Gastroesophageal sphincter (tissue), 4 donors: Measurements from ENCODE around the gene MAU2. TPM values are rescaled to one million over a fixed set of nuclear protein-coding genes. Genes with fewer than 3 reads are reported as not detected.

Experiments
- ATAC-seq: fragments of 150-250 bp; one replicate; pipeline ENCODE4 v1.9.1; 2016; ENCODE audit warnings: mild to moderate bottlenecking, moderate library complexity
- H3K27ac ChIP-seq, 4 donors: fragments of 200-600 bp; sonication (generic) in 3 of 4; 1 replicate in 3 of 4; 2 replicates in 1 of 4; pipeline ENCODE4 v1.5.1; 2016 to 2019
- H3K27me3 ChIP-seq: fragments of 200-600 bp; sonication (generic); one replicate; pipeline ENCODE4 v1.5.1; 2019
- H3K36me3 ChIP-seq, 2 donors: fragments of 200-600 bp; sonication (generic); one replicate each; pipeline ENCODE4 v1.5.1; 2019; ENCODE audit warnings: control low read depth in 1 of 2
- H3K4me1 ChIP-seq, 3 donors: fragments of 200-600 bp; sonication (generic); 1 replicate in 2 of 3; 2 replicates in 1 of 3; pipeline ENCODE4 v1.5.1; 2016 to 2019; ENCODE audit warnings: control low read depth in 2 of 3
- H3K4me3 ChIP-seq, 2 donors: fragments of 200-600 bp; sonication (generic); one replicate each; pipeline ENCODE4 v1.5.1; 2019; ENCODE audit warnings: mild to moderate bottlenecking in 1 of 2, moderate library complexity in 1 of 2
- H3K9me3 ChIP-seq, 3 donors: fragments of 200-600 bp; sonication (generic); one replicate each; pipeline ENCODE4 v1.5.1; 2017 to 2019; ENCODE audit warnings: control low read depth in 2 of 3
- EP300 ChIP-seq: sonication (generic); formaldehyde crosslinking; IDR thresholded peaks from one replicate; pipeline ENCODE4 v1.6.1; 2017; ENCODE audit warnings: antibody characterized with exemption, mild to moderate bottlenecking
- POLR2A ChIP-seq, 2 donors: fragments of 450-650 bp; IDR thresholded peaks; one replicate each; pipeline ENCODE4 v1.6.1; 2017; ENCODE audit warnings: antibody characterized with exemption in 2 of 2, mild to moderate bottlenecking in 2 of 2, moderate library complexity in 1 of 2
- POLR2AphosphoS5 ChIP-seq: sonication (generic); formaldehyde crosslinking; IDR thresholded peaks from one replicate; pipeline ENCODE4 v1.6.1; 2017; ENCODE audit warnings: antibody characterized with exemption
- WGBS, 2 donors: methylation state at CpG; one replicate each; pipeline ENCODE4 v1.1.5; 2018; ENCODE audit warnings: low coverage in 1 of 2; 5-methylcytosine and 5-hydroxymethylcytosine counted together
- total RNA-seq, 4 donors: library from RNA; depleted of rRNA; stranded (reverse); fragments of >200 nt; gene quantifications; one replicate each; pipeline ENCODE4 v1.1.0, GENCODE V29; 2016
- TF ChIP-seq, protein P1 (sequence below), 4 experiments: fragments of 200-600 bp in 2 of 4; fragments of 450-650 bp in 2 of 4; sonication (generic) in 1 of 4; IDR thresholded peaks; one replicate each; pipeline ENCODE4 v1.5.1; 2017 to 2019; ENCODE audit warnings: antibody characterized with exemption in 4 of 4, mild to moderate bottlenecking in 2 of 4, moderate library complexity in 2 of 4

The MAU2 gene, protein sequence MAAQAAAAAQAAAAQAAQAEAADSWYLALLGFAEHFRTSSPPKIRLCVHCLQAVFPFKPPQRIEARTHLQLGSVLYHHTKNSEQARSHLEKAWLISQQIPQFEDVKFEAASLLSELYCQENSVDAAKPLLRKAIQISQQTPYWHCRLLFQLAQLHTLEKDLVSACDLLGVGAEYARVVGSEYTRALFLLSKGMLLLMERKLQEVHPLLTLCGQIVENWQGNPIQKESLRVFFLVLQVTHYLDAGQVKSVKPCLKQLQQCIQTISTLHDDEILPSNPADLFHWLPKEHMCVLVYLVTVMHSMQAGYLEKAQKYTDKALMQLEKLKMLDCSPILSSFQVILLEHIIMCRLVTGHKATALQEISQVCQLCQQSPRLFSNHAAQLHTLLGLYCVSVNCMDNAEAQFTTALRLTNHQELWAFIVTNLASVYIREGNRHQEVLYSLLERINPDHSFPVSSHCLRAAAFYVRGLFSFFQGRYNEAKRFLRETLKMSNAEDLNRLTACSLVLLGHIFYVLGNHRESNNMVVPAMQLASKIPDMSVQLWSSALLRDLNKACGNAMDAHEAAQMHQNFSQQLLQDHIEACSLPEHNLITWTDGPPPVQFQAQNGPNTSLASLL
- total RNA-seq, result 10 to 100 TPM; 17.9 to 46.5 (median 39.0) TPM

DNA sequence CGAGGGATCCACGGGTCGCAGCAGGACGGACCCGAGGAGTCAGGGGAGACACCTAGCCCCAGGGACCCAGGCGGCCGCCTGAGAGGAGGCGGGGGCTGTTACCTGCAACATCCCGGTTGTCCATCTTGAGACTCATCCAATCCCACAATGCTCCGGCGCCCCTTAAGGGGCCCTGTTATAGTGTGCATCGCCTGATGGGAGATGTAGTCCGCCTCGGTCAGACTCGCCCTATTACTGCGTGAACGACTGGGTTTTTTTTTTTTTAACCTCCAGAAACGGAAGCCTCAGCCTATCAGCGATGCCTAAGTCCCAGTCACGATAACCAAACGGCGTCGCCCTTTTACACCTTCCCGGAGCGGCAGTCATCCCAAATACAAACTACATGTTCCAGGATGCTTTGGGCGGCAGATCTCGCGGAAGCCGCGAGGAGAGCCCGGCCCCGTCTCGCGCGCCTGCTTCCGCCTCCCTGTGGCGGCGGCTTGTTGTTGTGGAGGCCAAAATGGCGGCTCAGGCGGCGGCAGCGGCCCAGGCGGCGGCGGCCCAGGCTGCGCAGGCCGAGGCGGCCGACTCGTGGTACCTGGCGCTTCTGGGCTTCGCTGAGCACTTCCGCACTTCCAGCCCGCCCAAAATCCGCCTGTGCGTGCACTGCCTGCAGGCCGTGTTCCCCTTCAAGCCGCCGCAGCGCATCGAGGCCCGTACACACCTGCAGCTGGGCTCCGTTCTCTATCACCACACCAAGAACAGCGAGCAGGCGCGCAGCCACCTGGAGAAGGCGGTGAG, at the start of gene MAU2, which contains the start of gene SUGP1:
Gene MAU2 (plus strand): TSS at position 469 of the 780 bp plus-strand sequence. CDS start 31 bp downstream, at position 500.
Gene SUGP1 (minus strand): TSS at position 149 of the 780 bp plus-strand sequence. CDS start 13 bp downstream, at position 136.
- H3K27ac ChIP-seq, result peak within 1 kb of the TSS; percentile 77 to 94 (median 91)
- WGBS, 2 donors, result no CpG with 5 or more reads among the region's 67 CpGs
- peaks cover 0 to 38% of the 10 kb centered on the region in 2 donors for H3K36me3 ChIP-seq
- no peaks in the 10 kb centered on the region for H3K9me3 ChIP-seq
- H3K4me3 ChIP-seq, result peak within 1 kb of the TSS; percentile 86 to 99
- peaks cover 0 to 52% (median 28%) of the 10 kb centered on the region in 3 donors for H3K4me1 ChIP-seq
- TF ChIP-seq EP300, result no peak
- peak; percentile 20 to 41 for TF ChIP-seq POLR2A (IDR thresholded peaks at IDR 0.05)
- peak; percentile 16 for TF ChIP-seq POLR2AphosphoS5
- TF ChIP-seq, protein P1, sequence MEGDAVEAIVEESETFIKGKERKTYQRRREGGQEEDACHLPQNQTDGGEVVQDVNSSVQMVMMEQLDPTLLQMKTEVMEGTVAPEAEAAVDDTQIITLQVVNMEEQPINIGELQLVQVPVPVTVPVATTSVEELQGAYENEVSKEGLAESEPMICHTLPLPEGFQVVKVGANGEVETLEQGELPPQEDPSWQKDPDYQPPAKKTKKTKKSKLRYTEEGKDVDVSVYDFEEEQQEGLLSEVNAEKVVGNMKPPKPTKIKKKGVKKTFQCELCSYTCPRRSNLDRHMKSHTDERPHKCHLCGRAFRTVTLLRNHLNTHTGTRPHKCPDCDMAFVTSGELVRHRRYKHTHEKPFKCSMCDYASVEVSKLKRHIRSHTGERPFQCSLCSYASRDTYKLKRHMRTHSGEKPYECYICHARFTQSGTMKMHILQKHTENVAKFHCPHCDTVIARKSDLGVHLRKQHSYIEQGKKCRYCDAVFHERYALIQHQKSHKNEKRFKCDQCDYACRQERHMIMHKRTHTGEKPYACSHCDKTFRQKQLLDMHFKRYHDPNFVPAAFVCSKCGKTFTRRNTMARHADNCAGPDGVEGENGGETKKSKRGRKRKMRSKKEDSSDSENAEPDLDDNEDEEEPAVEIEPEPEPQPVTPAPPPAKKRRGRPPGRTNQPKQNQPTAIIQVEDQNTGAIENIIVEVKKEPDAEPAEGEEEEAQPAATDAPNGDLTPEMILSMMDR (IDR thresholded peaks at IDR 0.05), result peak in 3 of 4 experiments; percentile 56 to 66 (median 56)
- peak; percentile 97 for ATAC-seq
- H3K27me3 ChIP-seq, result no peaks in the 10 kb centered on the region

DNA sequence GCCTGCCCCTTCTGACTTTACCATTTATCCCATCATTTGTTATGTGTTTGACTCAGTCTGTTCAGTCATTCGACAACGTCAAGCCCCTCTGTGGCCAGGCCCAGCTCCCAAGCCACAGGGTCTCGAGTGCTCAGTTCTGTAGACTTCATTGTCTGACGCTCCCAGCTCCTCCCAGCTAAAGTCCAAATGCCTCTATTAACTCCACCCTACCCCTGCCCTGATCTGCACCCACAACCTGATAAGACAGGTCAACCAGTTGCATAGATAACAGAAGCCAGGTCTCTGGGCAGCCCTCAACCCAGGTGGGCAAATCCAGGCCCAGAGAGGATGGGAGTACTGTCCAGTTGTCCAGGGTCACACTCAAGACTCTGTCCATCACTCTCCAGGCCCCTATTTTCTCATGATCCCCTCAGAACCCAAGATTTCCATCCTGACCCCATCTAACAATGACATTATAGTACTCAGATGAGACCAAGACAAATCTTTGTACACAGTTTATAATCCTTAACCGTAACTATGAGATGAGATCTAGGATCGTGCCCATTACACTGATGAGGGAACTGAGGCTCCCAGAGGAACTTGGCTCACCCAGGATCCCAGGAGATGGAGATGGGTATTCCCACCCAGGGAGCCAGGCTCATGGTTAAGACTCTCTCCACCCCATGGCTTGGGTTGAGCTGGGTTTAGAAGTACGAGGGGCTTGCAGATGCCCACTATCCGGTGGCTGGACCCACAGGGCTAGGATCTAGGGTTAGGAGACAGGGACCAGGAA, 48.6 kb upstream of the MAU2 start:
- Histone ChIP-seq H3K4me3 (no peak overlapping the region), H3K27ac (no peak overlapping the region), H3K27me3 (peaks cover 30% of the 10 kb centered on the region), H3K4me1 (peaks cover 0 to 12% (median 5%) of the 10 kb centered on the region in 3 donors), H3K36me3 (peaks cover 0 to 24% of the 10 kb centered on the region in 2 donors), H3K9me3 (no peaks in the 10 kb centered on the region)
- TF ChIP-seq, protein P1 (IDR thresholded peaks at IDR 0.05), result no peak
- TF ChIP-seq POLR2A (IDR thresholded peaks at IDR 0.05) (no peak), POLR2AphosphoS5 (no peak), EP300 (no peak)
- no peak for ATAC-seq
- WGBS, 2 donors, result 80 to 90% methylated on average over 2 to 5 of the region's 8 CpGs

DNA sequence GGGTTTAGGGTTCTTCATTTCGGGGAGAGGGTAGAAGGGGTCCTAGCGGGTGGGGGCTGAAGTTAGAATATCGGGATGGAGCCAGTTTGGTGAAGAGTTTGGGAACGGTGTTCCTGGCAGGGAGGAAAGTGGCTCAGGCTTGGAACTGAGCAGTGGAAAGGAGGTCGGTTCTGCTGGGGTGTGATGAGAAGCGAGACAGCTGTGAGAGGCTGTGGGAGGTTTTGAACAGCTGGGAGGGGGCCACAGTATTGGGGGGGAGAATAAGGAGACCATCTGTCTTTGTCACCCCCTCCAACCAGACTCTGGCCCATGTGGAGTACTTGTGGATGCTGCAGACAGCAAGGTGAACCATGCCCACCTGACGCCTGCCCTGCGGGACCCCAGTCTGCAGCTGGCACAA, 46.5 kb upstream of the MAU2 start:
- TF ChIP-seq, protein P1 (IDR thresholded peaks at IDR 0.05), result no peak
- no peak for TF ChIP-seq POLR2A (IDR thresholded peaks at IDR 0.05)
- TF ChIP-seq EP300, result no peak
- TF ChIP-seq POLR2AphosphoS5, result no peak
- no peak for ATAC-seq
- H3K4me3 ChIP-seq, result no peak overlapping the region
- H3K27ac ChIP-seq, result no peak overlapping the region
- no peaks in the 10 kb centered on the region for H3K9me3 ChIP-seq
- peaks cover 0 to 45% of the 10 kb centered on the region in 2 donors for H3K36me3 ChIP-seq
- 72 to 94% methylated on average over 3 to 6 of the region's 8 CpGs for WGBS, 2 donors
- H3K4me1 ChIP-seq, result peaks cover 0 to 12% (median 5%) of the 10 kb centered on the region in 3 donors
- H3K27me3 ChIP-seq, result peaks cover 30% of the 10 kb centered on the region

DNA sequence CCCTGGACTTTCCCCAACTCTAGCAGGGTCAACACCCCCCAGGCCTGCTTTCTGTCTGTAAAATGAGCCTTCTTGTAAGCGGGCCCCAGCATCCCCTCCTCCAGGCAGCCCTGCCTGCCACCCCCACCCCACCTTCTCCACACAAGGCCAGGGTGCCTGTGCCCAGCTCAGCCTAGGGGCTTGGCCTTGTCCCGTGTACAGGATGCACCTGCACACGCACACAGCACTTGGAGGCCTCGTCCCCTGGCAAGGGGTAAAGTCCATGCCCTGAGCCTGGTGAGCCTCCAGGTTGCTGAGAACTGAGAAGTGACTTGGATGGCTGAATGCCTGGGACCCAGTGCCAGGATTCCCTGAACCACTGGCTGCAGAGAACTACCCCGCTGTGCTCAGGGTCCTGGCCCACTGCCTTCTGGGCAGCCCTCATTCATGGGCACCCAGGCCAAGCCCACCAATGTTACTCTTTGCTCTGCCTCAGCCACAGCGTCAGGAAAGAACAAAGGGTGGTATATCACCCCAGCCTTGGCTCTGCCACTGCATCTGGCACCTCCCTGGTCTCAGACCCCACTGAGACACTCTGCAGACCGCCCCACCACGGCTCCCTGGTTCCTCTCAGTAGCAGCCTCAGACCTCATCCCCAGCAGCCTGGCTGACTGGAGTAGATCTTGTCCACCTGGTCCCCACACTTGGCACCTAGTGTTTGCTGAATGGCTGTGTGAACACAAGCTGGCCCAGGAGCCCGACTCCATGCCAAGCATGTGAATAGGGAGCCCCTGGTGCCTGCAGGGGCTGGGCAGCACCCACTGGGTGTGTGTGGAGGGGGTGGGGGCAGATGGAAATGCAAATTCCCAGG, 45.7 kb upstream of the MAU2 start:
- no peak for TF ChIP-seq EP300
- TF ChIP-seq POLR2A (IDR thresholded peaks at IDR 0.05), result no peak
- TF ChIP-seq, protein P1 (IDR thresholded peaks at IDR 0.05), result no peak
- no peak for TF ChIP-seq POLR2AphosphoS5
- Histone ChIP-seq H3K27me3 (peaks cover 30% of the 10 kb centered on the region), H3K9me3 (no peaks in the 10 kb centered on the region), H3K4me3 (no peak overlapping the region), H3K4me1 (peaks cover 0 to 12% (median 5%) of the 10 kb centered on the region in 3 donors), H3K36me3 (peaks cover 0 to 53% of the 10 kb centered on the region in 2 donors), H3K27ac (no peak overlapping the region)
- no peak for ATAC-seq
- WGBS, 2 donors, result no CpG with 5 or more reads among the region's 9 CpGs
